ENCODE results near the gene PRKAR1A. TPM values are rescaled to one million over a fixed set of nuclear protein-coding genes. Genes with fewer than 3 reads are reported as not detected.

The PRKAR1A gene
- total and polyA plus RNA-seq, 10 donors, result 36.2 to 392 (median 313) TPM

- no peak overlapping the region for H3K27ac ChIP-seq
- no peak for DNase-seq
- H3K4me1 ChIP-seq, result peaks cover 0 to 6% (median 4%) of the 10 kb centered on the region in 6 donors
- H3K27me3 ChIP-seq (replicated peaks in 1 of 7), result no peaks in the 10 kb centered on the region
- H3K36me3 ChIP-seq, result no peaks in the 10 kb centered on the region
- H3K9me3 ChIP-seq, result no peaks in the 10 kb centered on the region
- H3K4me3 ChIP-seq, result no peak overlapping the region
- intact Hi-C loops (cut with DNase I; ENCODE audit: low total_unique reads), result loop anchor here (10.0 kb wide), 2 partner anchors 204 to 294 kb away; no protein-coding TSS in a partner anchor
- TF ChIP-seq POLR2A (IDR thresholded peaks at IDR 0.05) (no peak), CTCF (IDR thresholded peaks at IDR 0.05 in 8 of 11, conservative IDR thresholded peaks at IDR 0.05 in 3 of 11) (no peak), POLR2AphosphoS5 (IDR thresholded peaks at IDR 0.05) (no peak)
- 91 to 100% (median 93%) methylated on average over 1 of the region's 1 CpG for WGBS, 5 donors
Observed at GRCh38 chr17:68468788-68469187, 43.4 kb upstream of the PRKAR1A start.

- WGBS, 5 donors, result 92 to 100% (median 97%) methylated on average over 1 of the region's 1 CpG
- Histone ChIP-seq H3K27me3 (replicated peaks in 1 of 7) (no peaks in the 10 kb centered on the region), H3K4me3 (no peak overlapping the region), H3K36me3 (no peaks in the 10 kb centered on the region), H3K4me1 (peaks cover 0 to 4% (median 2%) of the 10 kb centered on the region in 6 donors), H3K27ac (no peak overlapping the region), H3K9me3 (no peaks in the 10 kb centered on the region)
- no peak for TF ChIP-seq POLR2AphosphoS5 (IDR thresholded peaks at IDR 0.05)
- no peak for TF ChIP-seq CTCF (IDR thresholded peaks at IDR 0.05 in 8 of 11, conservative IDR thresholded peaks at IDR 0.05 in 3 of 11)
- TF ChIP-seq POLR2A (IDR thresholded peaks at IDR 0.05), result no peak
- no peak for DNase-seq
- intact Hi-C loops (cut with DNase I; ENCODE audit: low total_unique reads), result no loop called here
Observed at GRCh38 chr17:68470961-68471360, 41.3 kb upstream of the PRKAR1A start.

GRCh38 chr17:68480885-68481284, 31.3 kb upstream of the PRKAR1A start:
- 64 to 83% (median 71%) methylated on average over 4 of the region's 4 CpGs for WGBS, 5 donors
- no peaks in the 10 kb centered on the region for H3K27me3 ChIP-seq (replicated peaks in 1 of 7)
- H3K4me3 ChIP-seq, result no peak overlapping the region
- TF ChIP-seq POLR2A (IDR thresholded peaks at IDR 0.05) (no peak), CTCF (IDR thresholded peaks at IDR 0.05 in 8 of 11, conservative IDR thresholded peaks at IDR 0.05 in 3 of 11) (no peak), POLR2AphosphoS5 (IDR thresholded peaks at IDR 0.05) (no peak)
- H3K27ac ChIP-seq, result no peak overlapping the region
- H3K9me3 ChIP-seq, result peaks cover 0 to 12% (median 0%) of the 10 kb centered on the region in 8 donors
- DNase-seq, result no peak
- H3K36me3 ChIP-seq, result no peaks in the 10 kb centered on the region
- peaks cover 0 to 16% (median 13%) of the 10 kb centered on the region in 6 donors for H3K4me1 ChIP-seq
- intact Hi-C loops (cut with DNase I; ENCODE audit: low total_unique reads), result no loop called here

- H3K27ac ChIP-seq, result no peak overlapping the region
- H3K4me1 ChIP-seq, result peaks cover 0 to 28% (median 20%) of the 10 kb centered on the region in 6 donors
- no peak for TF ChIP-seq POLR2A (IDR thresholded peaks at IDR 0.05)
- no peaks in the 10 kb centered on the region for H3K36me3 ChIP-seq
- DNase-seq, result no peak
- WGBS, 5 donors, result 71 to 76% (median 74%) methylated on average over 4 of the region's 4 CpGs
- intact Hi-C loops (cut with DNase I; ENCODE audit: low total_unique reads), result no loop called here
- no peak overlapping the region for H3K4me3 ChIP-seq
- no peaks in the 10 kb centered on the region for H3K27me3 ChIP-seq (replicated peaks in 1 of 7)
- H3K9me3 ChIP-seq, result peaks cover 0 to 12% (median 0%) of the 10 kb centered on the region in 8 donors
Observed at GRCh38 chr17:68482576-68483041, 29.6 kb upstream of the PRKAR1A start.
